HG03575 (cell line): Measurements from ENCODE around the gene PITPNC1.

Source experiments
- ATAC-seq: cut with Tn5 transposase; IDR thresholded peaks from one replicate; pipeline ENCODE4 v1.9.1; 2021; ENCODE audit not compliant: unreplicated experiment, insufficient number of reproducible peaks, low FRiP score; ENCODE audit errors: extremely low read depth

Gene PITPNC1

DNA sequence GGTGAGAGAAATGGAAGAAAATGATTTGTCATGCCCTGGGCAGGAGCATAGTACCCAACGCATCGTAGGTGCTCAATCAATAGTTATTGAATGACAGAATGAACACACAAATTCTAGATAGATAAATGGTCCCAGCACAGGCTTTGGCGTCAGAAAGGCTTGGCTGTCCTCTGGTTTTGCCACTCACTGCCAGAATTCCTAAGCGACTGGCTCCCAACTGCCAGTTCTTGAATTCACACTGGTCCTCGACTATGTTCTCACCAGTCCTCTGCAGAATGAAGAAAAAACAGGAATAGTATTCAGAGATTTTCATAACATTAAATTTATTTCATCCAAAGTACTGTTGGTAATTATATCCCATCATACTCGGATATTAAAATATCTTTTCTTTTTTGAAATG lies 177.6 kb downstream of the PITPNC1 start:
- no peak for ATAC-seq

DNA sequence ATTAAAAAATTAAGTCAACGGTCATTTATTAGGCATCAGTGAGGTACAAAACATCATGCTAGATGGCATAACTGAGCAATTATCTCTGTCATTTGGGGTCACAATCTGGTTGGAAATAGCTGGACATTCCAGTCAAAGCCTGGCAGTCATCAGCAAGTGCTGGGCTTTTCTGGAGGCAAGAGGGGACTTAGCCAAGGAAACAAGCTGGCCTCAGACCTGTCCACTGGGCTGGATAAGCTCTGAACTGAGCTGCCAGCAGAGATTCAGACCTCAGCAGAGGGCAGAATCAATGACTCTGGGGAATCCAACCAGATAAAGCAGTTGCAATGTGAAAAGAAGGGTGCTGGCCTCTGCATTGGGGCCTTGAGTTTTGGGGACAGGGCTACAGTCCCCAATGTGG lies 178.8 kb downstream of the PITPNC1 start:
- no peak for ATAC-seq

DNA sequence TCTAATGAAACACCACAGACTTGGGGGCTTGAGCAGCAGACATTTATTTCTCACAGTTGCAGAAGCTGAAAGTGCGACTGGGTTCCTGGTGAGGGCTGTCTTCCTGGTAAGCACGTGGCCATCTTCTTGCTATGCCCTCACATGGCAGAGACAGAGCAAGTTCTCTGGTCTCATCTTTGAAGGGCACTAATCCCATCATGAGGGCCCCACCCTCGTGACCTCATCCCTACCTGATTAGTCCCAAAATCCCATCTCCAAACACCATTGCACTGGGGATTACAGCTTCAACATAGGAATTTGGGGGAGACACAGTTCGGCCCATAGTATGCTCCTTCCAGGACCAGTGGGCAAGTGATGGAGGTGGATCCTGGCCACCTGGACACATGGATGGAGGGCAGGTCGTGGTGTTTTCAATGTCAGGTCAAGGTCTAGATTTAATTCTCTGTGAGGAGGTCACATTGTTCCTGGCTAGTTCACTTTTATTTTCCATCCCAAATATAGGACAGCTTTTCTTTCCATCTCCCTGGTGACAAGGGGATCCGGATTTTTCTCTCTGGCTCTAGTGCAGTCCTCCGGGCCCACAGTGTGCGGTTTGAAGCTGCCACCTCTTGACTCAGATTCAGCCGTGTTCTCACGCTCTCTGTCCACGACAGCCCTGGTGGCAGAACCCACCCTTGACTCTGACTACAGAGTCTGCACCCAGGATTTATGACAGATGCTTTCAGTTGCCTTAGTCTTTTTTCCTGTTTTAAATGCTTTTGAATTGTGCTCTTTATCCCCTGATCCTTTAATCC lies 180.2 kb downstream of the PITPNC1 start:
- no peak for ATAC-seq

DNA sequence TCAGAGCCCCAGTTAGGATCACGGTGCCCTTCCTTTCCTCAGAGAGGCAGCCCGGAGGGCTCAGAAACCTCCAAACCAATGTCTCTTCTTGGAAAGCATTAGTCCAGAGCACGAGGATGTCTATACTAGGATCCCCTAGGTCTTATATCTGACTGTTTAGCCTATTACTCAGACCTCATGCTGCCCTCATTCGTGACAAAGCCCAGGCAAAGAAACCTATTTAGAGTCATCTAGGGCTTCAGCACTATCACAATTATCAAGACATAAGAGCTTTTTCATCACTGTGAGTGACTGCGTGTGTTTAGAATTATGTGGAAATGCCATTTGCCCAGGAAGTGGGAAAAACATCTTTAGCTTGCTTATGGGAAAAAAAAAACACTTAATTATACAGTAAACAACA lies 180.8 kb downstream of the PITPNC1 start:
- no peak for ATAC-seq

DNA sequence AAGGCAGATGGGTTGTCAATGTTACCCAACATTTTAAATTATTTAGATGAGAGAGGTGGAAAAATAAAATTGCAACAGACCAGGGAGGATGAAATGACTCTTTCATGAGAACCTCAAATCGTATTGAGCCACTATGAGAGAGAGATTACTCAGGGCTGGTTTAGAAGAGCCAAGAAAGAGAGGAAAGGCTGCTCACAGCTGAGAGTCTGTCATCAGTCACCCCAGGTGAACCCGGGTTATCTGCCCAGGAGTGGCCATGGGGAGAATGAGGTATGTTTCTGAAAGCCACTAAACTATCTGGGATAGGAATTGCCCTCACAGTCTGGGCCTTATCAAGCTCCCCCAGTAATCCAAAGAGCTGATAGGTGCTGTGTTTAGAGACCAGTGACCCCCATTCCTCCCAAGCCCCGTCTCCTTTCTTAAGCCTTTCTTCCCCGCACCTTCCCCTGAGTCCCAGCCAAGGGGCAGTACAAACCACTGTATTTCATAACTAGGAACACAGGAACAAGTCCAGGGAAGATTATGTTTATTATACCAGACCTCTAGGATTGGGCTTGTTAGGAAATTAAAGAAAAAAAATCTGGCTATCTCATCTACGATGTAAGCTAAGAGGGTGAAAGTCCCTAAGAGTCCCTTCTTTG lies 181.8 kb downstream of the PITPNC1 start:
- no peak for ATAC-seq

DNA sequence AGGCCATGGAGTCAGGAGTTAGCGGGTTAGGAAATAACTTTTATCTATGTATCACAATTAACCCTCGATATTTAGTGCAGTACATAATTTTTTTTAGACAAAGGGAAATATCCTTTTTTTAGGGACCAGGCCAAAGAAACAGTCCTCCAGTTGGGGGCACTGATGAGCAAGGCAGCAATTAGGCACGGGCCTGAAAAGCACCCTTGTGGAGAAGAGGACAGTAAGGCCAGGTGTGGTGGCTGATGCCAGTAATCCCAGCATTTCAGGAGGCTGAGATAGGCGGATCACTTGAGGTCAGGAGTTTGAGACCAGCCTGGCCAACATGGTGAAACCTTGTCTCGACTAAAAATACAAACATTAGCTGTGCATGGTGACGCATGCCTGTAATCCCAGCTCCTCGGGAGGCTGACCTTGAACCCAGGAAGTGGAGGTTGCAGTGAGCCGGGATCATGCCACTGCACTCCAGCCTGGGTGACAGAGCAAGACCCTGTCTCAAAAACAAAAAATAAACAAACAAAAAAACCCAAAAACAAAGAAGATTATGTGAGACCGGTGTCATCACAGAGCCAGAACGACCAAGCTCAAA lies 182.4 kb downstream of the PITPNC1 start:
- ATAC-seq = no peak

DNA sequence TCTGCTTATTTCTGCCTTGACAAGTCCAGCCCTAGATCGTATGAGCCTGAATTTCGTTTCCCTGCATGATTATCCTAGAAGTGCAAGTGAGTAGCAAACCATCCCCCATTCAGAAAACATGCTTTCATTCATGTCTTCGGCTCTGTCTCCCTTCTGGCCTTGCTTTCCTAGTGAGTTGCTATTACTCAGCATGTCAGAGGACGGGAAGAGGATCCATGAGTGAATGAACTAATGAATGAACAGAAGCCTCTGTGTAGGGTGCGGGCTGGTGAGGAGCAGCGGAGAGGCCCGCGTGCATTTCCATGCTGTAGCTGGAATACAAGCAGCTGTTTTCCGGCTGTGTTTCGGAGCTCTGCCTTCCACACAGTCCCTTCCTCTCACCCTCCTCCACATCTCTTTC lies 184.9 kb downstream of the PITPNC1 start:
- ATAC-seq = no peak

DNA sequence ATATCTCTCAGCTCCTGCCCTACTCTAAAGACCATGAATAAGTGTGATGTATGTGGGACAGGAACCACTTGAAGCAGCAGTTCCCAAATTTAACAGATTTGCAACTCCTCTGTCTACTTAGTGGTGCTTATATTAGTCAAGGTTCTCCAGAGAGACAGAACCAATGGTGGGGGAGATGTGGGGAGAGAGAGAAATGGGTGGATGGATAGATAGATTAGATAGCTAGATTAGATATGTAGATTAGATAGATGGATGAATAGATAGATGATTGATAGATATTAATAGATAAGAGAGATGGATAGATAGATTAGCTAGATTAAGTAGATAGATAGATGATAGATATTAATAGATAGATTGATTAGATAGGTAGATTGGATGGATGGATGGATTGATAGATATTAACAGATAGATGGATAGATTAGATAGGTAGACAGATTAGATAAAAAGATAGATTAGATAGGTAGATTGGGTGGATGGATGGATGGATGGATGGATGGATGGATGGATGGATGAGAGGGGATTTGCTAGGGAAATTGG lies 186.7 kb downstream of the PITPNC1 start:
- no peak for ATAC-seq

DNA sequence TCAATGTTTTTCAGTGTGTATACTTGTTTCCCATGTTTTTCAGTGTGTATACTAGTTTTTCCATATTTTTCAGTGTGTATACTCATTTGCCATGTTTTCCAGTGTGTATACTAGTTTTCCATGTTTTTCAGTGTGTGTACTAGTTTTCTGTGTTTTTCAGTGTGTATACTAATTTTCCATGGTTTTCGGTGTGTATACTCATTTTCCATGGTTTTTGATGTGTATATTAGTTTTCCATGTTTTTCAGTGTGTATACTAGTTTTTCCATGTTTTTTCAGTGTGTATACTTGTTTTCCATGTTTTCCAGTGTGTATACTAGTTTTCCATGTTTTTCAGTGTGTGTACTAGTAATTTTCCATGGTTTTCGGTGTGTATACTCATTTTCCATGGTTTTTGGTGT lies 188.0 kb downstream of the PITPNC1 start:
- no peak for ATAC-seq

DNA sequence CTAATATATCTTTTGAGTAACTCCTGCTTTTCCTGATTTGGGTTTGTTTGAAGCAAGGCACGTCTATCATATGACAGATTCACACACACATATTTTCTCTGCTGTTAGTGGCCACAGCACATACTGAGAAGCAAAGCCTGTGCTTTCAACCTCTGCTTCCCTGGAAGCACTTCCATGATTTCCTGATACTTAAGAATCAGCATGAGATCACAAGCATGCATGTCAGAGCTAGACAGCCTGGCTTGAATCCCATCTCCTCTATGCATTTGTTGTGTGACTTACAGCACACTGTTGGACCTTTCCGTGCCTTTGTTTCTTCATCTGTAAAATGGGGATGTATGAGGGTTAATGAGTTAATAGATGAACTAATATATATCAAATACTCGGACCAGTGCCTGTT lies 189.6 kb downstream of the PITPNC1 start:
- ATAC-seq = no peak

DNA sequence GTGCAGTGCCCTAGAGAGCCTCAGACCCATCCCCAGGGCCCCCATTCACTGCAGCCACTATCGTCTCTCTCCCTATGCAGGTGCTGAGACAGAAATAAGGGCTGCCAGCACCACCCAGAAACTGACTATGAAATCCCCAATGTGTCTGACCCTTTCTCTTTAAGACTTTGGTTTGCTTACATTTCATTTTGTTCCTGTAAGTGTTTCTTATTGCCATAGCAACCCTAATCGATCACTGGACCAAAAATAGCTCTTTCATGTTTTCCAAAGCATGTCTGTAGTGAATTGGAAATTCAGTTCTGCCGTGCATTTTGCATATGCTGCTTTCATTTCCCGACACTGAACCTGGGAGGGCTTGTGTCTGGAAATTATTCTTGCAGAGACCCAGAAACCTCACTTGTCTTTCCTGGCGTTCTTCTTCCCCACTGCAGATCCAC lies 192.0 kb downstream of the PITPNC1 start:
- ATAC-seq = no peak

DNA sequence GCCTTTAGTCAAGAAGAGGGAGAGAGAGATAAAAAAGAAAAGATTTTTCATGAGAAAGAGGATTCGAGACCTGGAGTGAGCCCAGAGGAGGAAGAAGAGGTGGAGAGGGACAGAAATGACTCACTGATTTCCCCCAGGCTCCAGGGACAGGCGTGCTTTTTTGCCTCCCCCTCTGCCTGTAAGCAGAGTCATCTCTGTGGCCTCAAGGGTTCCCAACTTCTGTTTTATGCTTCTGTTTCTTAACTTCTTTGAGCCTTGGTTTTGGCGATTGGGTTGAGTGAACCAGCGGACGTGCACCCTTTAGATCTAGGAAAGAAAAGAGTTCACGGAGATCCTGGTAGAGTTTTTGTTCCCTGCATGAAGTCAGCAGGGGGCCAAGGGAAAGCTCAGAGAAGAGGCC lies 192.8 kb downstream of the PITPNC1 start:
- ATAC-seq = no peak

DNA sequence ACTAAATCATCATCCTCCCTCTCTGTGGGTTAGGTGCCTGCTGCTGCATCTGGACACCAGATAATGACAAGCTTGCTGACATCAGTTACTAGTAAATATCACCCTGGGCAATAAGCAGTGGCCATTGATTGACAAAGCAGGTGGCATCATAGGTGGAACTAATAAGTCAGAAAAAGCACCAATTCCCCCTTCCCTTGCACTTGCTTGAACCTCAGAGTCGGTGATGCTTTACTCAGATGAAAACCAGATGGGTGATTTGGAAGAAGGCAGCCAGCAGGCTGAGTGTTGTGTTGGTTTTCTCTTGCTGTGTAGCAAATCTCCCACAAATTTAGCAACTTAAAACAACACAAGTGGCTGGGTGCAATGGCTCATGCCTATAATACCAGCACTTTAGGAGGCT lies 193.7 kb downstream of the PITPNC1 start:
- no peak for ATAC-seq

DNA sequence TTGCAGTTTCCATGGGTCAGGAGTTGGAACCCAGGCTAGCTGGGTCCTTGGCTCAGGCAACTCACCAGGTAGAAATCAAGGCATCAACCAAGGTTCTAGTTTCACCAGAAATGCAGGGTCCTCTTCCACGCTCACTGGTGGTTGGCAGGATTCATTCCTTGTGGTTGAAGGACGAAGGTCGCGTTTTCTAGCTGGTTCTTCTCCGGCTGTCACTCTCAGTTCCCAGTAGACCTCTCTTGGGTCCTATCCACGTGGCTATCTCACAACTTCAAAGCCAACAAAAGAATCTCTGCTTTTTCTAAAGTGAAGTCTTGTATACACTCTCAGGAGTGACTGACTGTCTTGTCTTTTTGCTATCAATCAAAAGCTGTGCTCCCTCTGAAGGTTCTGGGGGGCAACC lies 194.4 kb downstream of the PITPNC1 start:
- no peak for ATAC-seq

DNA sequence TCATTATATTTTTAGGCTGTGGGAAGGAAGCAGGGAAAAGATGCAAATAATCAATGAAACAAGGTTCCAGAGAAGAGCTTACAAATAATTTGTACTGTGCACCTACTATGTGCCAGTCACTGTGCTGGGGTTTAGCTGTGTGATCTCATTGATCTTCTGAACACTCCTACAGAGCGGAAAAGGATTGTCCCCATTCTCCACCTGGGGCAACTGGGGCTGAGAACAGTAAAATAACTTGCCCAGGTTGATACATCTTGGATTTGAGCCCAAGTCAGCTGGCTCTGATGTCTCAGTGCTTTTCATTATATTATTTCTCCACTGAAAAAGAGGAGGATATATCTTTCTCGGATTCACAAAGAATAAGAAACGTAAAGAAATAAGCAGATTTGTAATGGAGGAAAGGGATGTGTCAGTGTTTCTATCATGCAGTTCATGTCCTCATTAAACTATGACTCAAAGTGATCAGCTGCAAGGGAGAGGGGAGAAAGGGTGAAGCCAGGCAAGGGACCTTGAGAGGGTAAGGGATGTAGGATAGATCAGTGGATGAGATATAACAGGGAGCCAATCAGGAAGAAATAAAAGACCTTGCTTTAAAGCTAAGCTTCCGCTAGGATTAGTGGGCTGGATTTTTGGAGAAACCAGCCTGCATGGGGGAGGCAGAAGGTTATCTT lies 197.0 kb downstream of the PITPNC1 start:
- no peak for ATAC-seq

DNA sequence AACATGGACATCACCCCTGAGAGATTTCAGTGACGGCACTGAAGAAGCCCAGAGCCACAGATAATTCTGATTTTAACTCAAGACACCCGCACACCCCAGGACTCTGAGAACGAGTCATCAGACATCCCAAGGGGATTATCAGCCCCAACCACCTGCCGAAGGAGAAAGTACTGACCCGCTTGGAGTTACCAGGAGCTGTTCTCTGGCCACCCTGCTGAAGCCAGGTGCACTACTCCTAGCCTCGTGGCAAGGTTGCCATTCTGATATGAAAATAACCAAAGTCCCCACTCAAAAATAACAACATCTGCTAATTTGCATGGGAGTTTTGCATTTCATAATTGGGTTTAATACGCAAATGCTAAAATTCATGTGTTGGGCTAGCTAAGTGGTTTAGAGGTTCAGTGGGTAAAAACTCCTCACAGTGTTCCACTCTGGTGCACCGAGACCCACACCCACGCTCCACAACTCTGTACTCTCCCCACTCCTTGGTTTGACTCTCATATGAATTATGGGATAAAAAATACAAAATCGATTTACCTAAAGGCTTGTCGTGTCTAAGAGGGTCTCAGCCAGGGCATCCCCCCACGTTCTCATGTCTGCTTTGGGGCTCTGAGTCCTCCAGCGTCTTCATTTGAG lies 197.7 kb downstream of the PITPNC1 start:
- ATAC-seq = no peak

DNA sequence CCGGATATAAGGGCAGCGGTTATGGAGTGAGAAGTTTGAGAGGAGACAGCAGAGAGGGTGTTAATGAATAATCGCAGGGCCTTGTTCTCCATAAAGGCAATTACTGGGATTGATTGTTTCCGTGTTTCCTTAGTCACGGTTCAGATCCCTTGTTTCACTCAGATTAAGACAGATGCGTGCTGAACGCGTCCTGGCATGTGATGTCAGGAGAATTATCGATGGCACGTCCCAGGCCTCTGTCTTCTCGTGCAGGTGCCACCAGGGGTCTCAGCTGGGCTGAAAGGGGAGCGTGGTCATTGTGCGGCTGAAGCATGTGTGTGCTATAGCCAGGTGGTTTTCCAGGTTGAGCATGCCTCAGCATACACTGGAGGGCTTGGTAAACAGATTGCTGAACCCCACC lies 198.2 kb downstream of the PITPNC1 start:
- no peak for ATAC-seq

DNA sequence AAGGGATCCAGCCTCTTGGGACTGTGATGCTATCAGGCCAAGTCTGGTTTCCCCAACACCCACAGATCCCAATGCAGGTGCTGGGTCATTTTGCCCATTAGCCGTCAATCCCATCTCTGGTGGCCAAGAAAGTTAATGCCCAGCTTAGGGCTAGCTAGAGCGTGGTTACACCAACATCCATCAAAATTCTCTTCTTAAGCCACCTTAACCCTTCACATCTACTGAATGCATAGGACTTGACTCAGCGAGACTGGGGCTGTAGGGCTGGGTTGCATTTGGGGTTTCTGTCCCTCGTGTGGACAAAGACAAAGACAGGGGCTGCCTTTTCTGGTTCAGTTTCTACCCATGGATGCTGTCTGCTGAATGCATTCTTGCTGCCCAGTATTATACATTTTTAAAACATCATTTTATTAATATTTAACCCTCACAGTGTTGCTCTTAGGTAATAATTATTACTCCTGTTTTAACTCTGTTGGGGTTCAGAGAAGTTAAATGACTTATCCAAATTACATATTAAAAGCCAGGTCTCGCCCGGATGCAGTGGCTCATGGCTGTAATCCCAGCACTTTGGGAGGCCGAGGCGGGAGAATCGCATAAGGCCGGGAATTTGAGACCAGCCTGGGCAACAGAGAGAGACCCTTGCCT lies 199.5 kb downstream of the PITPNC1 start:
- ATAC-seq = no peak
